ENCODE measurements around the gene LRFN5. TPM values are rescaled to one million over a fixed set of nuclear protein-coding genes. Genes with fewer than 3 reads are reported as not detected.

The LRFN5 gene
- total RNA-seq, 5 donors from 2014 or later (not counting 1 experiment from before 2014, with no cell fraction given): not detected

DNA sequence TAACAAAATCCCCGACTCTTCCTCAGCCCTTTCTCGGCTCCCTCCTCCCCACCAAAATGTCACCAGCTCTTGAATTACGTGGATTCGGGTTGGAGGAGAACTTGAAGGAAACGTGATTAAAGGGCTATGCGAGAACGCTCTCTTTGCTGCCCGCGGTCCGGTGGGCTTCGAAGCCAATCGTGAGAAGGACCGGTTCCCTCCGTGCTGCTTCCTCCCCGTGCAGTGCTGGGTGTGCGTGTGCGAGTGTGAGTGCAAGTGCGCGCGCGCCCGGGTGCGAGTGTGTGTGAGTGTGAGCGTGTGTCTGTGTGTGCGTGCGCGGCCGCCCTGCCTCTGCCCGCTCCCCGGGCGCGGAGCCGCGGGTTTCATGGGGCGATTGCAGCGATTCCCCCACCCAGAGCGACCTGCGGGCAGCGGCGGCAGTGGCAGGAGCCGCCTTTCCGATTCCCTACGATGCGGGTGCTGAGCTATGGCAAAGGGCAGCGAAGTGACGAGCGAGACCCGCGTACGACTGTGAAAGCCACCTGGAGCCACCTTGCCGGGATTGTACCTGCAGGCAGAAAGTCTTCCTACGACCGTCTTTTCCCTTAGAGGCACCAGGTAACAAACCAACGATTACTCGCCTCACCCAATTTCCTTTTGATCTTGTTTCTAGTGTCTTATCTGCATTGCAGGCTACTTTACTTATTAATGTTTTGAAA lies 1.4 kb downstream of the LRFN5 start:
- H3K36me3 Mint-ChIP-seq: no peaks in the 10 kb centered on the region
- Histone ChIP-seq H3K36me3 (ENCODE audit: control insufficient read depth in 2 of 2, extremely low read depth in 1 of 2, insufficient read depth in 1 of 2, low read length in 1 of 2) (no peaks in the 10 kb centered on the region), H3K4me1 (ENCODE audit: control insufficient read depth in 1 of 2, extremely low read depth in 1 of 2, insufficient read depth in 2 of 2, low read length in 2 of 2) (peaks cover 0 to 21% of the 10 kb centered on the region in 2 experiments), H3K27me3 (replicated peaks in 1 of 2; ENCODE audit: control insufficient read depth in 2 of 2, extremely low read depth in 1 of 2, insufficient read depth in 2 of 2, low read length in 1 of 2) (peaks cover 22 to 45% of the 10 kb centered on the region in 2 experiments), H3K4me3 (ENCODE audit: control insufficient read depth in 1 of 2, extremely low read depth in 1 of 2, low read length in 1 of 2) (no peak overlapping the region), H3K27ac (ENCODE audit: low read length) (no peak overlapping the region), H3K9me3 (no peaks in the 10 kb centered on the region)
- ChIA-PET CTCF (no interaction called here), POLR2A (no interaction called here)
- H3K27me3 Mint-ChIP-seq: peaks cover 72 to 73% of the 10 kb centered on the region in 2 donors
- H3K9me3 Mint-ChIP-seq: peaks cover 0 to 3% (median 0%) of the 10 kb centered on the region in 3 donors
- peak overlapping the region; percentile 61 to 70 (median 67) for H3K4me3 Mint-ChIP-seq
- WGBS (ENCODE audit: insufficient coverage): 4% methylated on average over 40 of the region's 55 CpGs
- DNase-seq (no peak), ATAC-seq (replicated peaks in 1 of 4) (no peak)
- peaks cover 14 to 54% (median 42%) of the 10 kb centered on the region in 3 donors for H3K4me1 Mint-ChIP-seq
- H3K27ac Mint-ChIP-seq: no peak overlapping the region

DNA sequence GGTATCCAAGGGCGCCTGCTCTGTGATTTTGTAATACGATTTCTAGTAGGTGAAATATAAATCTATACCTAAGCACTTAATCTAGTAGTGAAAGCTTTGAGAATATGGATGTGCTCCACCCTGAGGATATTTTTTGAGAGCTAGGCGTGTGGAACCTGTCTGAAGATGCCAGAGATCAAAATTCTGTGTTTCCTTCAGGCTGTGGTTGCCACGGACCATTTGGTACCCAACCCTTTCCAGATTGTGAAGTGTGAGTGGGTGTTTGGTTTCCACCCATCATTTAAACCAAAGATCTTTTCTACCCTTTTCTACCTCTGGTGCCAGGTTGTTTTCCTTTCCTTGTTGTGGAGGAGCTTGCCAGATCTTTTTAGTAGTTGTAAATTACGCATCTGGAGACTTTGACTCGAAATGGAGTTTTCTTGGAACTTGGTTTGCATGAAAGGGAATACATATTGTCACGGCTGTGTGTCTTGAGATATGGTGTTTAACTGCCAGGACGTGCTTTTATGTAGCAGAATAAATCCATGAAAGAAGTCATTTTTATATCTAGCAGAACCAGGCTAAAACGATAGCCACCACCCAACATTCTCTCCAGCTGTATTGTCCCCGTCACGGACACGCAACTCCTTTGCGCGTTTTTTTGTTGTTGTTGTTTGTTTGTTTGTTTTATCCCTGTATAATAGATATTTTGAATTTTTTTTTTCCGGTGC lies 2.2 kb downstream of the LRFN5 start:
- Mint-ChIP-seq H3K36me3 (no peaks in the 10 kb centered on the region), H3K4me1 (peaks cover 14 to 54% (median 42%) of the 10 kb centered on the region in 3 donors), H3K9me3 (peaks cover 0 to 3% (median 0%) of the 10 kb centered on the region in 3 donors), H3K27ac (peak overlapping the region in 1 of 2 donors; percentile 27), H3K27me3 (peaks cover 71 to 72% of the 10 kb centered on the region in 2 donors), H3K4me3 (peak overlapping the region; percentile 45 to 70 (median 45))
- WGBS (ENCODE audit: insufficient coverage): no CpG with 5 or more reads among the region's 15 CpGs
- DNase-seq (no peak), ATAC-seq (replicated peaks in 1 of 4) (no peak)
- Histone ChIP-seq H3K27me3 (replicated peaks in 1 of 2; ENCODE audit: control insufficient read depth in 2 of 2, extremely low read depth in 1 of 2, insufficient read depth in 2 of 2, low read length in 1 of 2) (peaks cover 22 to 45% of the 10 kb centered on the region in 2 experiments), H3K9me3 (no peaks in the 10 kb centered on the region), H3K27ac (ENCODE audit: low read length) (no peak overlapping the region), H3K36me3 (ENCODE audit: control insufficient read depth in 2 of 2, extremely low read depth in 1 of 2, insufficient read depth in 1 of 2, low read length in 1 of 2) (no peaks in the 10 kb centered on the region), H3K4me1 (ENCODE audit: control insufficient read depth in 1 of 2, extremely low read depth in 1 of 2, insufficient read depth in 2 of 2, low read length in 2 of 2) (peaks cover 0 to 21% of the 10 kb centered on the region in 2 experiments), H3K4me3 (ENCODE audit: control insufficient read depth in 1 of 2, extremely low read depth in 1 of 2, low read length in 1 of 2) (no peak overlapping the region)
- ChIA-PET CTCF (interaction anchor here in 1 of 2 donors (0.5 to 0.6 kb wide), 2 partner anchors 14 to 355 kb away, joined by 3 to 4 read pairs; no protein-coding TSS in a partner anchor), POLR2A (no interaction called here)

DNA sequence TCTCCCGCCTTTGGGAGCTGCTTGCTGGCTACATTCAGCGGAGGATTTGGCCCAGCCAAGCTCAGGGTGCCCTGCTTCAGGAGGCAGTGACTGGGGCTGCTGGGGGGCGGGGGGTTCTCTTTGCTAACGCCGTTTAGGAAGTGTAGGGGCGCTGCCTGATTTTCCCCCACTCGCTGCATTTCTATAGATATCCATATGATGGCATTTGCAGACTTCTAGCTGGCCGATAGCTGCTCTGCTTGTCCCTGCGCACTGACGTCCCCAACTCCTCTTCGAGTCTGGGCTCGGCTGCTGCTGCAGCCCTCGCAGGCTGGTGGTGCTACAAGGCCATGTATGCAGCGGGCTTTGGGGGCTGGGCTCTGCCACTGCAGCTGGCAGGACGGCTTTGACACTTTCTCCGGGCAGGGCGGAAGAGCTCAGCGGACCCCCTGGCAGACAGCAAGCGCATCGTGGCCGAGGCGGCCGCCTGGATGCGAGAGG lies 3.1 kb downstream of the LRFN5 start:
- Mint-ChIP-seq H3K4me1 (peaks cover 14 to 47% (median 37%) of the 10 kb centered on the region in 3 donors), H3K36me3 (no peaks in the 10 kb centered on the region), H3K9me3 (peaks cover 0 to 3% (median 0%) of the 10 kb centered on the region in 3 donors), H3K27me3 (peaks cover 64% of the 10 kb centered on the region in 2 donors), H3K27ac (no peak overlapping the region), H3K4me3 (no peak overlapping the region)
- DNase-seq: peak in 1 of 35 experiments; percentile 1
- Histone ChIP-seq H3K36me3 (ENCODE audit: control insufficient read depth in 2 of 2, extremely low read depth in 1 of 2, insufficient read depth in 1 of 2, low read length in 1 of 2) (no peaks in the 10 kb centered on the region), H3K9me3 (no peaks in the 10 kb centered on the region), H3K27me3 (replicated peaks in 1 of 2; ENCODE audit: control insufficient read depth in 2 of 2, extremely low read depth in 1 of 2, insufficient read depth in 2 of 2, low read length in 1 of 2) (peaks cover 18 to 43% of the 10 kb centered on the region in 2 experiments), H3K4me1 (ENCODE audit: control insufficient read depth in 1 of 2, extremely low read depth in 1 of 2, insufficient read depth in 2 of 2, low read length in 2 of 2) (peaks cover 0 to 21% of the 10 kb centered on the region in 2 experiments), H3K4me3 (ENCODE audit: control insufficient read depth in 1 of 2, extremely low read depth in 1 of 2, low read length in 1 of 2) (no peak overlapping the region), H3K27ac (ENCODE audit: low read length) (no peak overlapping the region)
- no peak for ATAC-seq (replicated peaks in 1 of 4)
- 6% methylated on average over 16 of the region's 24 CpGs for WGBS (ENCODE audit: insufficient coverage)
- CTCF ChIA-PET: interaction anchor here in 1 of 2 donors (0.6 kb wide), 1 partner anchor 356 kb away, joined by 4 read pairs; no protein-coding TSS in a partner anchor
- POLR2A ChIA-PET: no interaction called here

DNA sequence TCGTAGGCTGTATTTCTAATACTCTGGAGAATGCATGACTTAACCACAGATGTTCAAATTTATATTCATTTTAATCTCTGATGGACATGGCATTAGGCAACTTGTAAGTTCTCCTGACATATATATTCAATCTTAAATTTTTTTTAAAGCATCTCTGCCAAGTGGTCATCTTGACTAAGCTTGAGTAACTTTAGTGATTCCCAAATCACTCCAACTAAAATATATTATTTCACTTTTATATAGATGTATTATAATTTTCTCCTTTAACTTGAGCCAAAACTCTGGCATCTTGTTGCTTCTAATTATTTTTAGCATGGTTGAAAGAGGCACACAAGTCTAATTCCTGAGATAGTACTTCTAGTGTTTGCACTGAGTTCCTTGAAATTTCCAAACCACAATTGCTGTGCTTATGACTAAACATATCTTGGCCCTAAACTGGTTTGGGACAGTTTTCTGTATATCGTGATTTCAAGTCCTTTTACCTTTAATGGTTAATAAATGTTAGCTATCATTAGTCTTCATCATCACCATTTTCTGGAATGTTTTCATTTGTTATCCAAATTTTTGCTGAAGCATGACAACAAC lies 8.4 kb downstream of the LRFN5 start:
- ATAC-seq (replicated peaks in 1 of 4): no peak
- Histone ChIP-seq H3K9me3 (no peaks in the 10 kb centered on the region), H3K4me1 (ENCODE audit: control insufficient read depth in 1 of 2, extremely low read depth in 1 of 2, insufficient read depth in 2 of 2, low read length in 2 of 2) (no peaks in the 10 kb centered on the region), H3K27me3 (replicated peaks in 1 of 2; ENCODE audit: control insufficient read depth in 2 of 2, extremely low read depth in 1 of 2, insufficient read depth in 2 of 2, low read length in 1 of 2) (peaks cover under 1 to 4% of the 10 kb centered on the region in 2 experiments), H3K4me3 (ENCODE audit: control insufficient read depth in 1 of 2, extremely low read depth in 1 of 2, low read length in 1 of 2) (no peak overlapping the region), H3K36me3 (ENCODE audit: control insufficient read depth in 2 of 2, extremely low read depth in 1 of 2, insufficient read depth in 1 of 2, low read length in 1 of 2) (no peaks in the 10 kb centered on the region), H3K27ac (ENCODE audit: low read length) (no peak overlapping the region)
- POLR2A ChIA-PET: no interaction called here
- CTCF ChIA-PET: no interaction called here
- no CpG with 5 or more reads among the region's 2 CpGs for WGBS (ENCODE audit: insufficient coverage)
- Mint-ChIP-seq H3K4me3 (no peak overlapping the region), H3K4me1 (peaks cover 0 to 3% (median 0%) of the 10 kb centered on the region in 3 donors), H3K9me3 (peaks cover 0 to 3% (median 0%) of the 10 kb centered on the region in 3 donors), H3K36me3 (no peaks in the 10 kb centered on the region), H3K27me3 (peaks cover 15 to 20% of the 10 kb centered on the region in 2 donors), H3K27ac (no peak overlapping the region)
- no peak for DNase-seq

DNA sequence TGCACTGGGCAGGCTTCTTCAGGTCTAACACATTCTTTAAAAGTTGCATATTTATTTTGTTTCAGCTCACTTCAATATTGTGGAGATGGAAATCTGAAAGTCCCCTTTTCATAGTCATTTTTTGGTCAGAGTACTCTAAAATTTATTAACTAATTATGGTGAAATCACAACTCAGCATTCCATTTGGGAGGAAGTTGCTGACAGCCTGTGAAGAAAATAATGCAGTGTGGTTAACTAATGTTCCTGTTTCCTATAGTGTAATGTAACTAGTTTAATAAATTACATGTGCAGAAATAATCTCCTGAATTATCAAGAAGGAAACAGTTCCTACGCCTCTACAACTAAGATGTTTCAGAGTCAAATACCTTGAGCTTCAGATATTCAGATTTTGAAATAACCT lies 17.1 kb downstream of the LRFN5 start:
- no peaks in the 10 kb centered on the region for H3K9me3 Mint-ChIP-seq
- no peak for ATAC-seq (replicated peaks in 1 of 4)
- no peak overlapping the region for H3K4me3 Mint-ChIP-seq
- H3K36me3 Mint-ChIP-seq: no peaks in the 10 kb centered on the region
- H3K4me1 Mint-ChIP-seq: no peaks in the 10 kb centered on the region
- Histone ChIP-seq H3K4me3 (ENCODE audit: control insufficient read depth in 1 of 2, extremely low read depth in 1 of 2, low read length in 1 of 2) (no peak overlapping the region), H3K36me3 (ENCODE audit: control insufficient read depth in 2 of 2, extremely low read depth in 1 of 2, insufficient read depth in 1 of 2, low read length in 1 of 2) (no peaks in the 10 kb centered on the region), H3K27me3 (replicated peaks in 1 of 2; ENCODE audit: control insufficient read depth in 2 of 2, extremely low read depth in 1 of 2, insufficient read depth in 2 of 2, low read length in 1 of 2) (no peaks in the 10 kb centered on the region), H3K4me1 (ENCODE audit: control insufficient read depth in 1 of 2, extremely low read depth in 1 of 2, insufficient read depth in 2 of 2, low read length in 2 of 2) (no peaks in the 10 kb centered on the region), H3K27ac (ENCODE audit: low read length) (no peak overlapping the region), H3K9me3 (no peaks in the 10 kb centered on the region)
- H3K27ac Mint-ChIP-seq: no peak overlapping the region
- POLR2A ChIA-PET: no interaction called here
- WGBS (ENCODE audit: insufficient coverage): no CpG with 5 or more reads among the region's 1 CpG
- no peaks in the 10 kb centered on the region for H3K27me3 Mint-ChIP-seq
- DNase-seq: no peak
- CTCF ChIA-PET: no interaction called here

DNA sequence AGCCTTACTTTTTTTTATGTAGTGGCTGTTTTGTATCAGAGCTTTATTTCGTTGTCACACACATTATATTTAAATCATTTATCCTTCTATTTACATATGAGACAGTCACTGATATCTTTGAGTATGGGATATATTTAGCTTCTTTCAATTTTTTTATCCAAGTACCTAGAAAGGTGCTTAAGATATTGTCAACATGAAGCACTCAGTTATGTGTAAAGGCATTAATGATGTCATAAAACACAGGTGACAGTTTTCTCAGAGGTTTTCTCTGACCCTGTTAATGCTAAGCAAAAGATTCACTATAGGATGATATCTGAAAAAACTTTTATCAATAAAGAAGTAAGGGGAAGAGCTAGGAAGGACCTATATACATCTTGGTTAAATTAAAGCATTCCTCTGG lies 23.2 kb downstream of the LRFN5 start:
- Mint-ChIP-seq H3K4me3 (no peak overlapping the region), H3K4me1 (no peaks in the 10 kb centered on the region), H3K36me3 (no peaks in the 10 kb centered on the region), H3K27me3 (no peaks in the 10 kb centered on the region), H3K9me3 (no peaks in the 10 kb centered on the region), H3K27ac (no peak overlapping the region)
- H3K4me1 ChIP-seq (ENCODE audit: control insufficient read depth in 1 of 2, extremely low read depth in 1 of 2, insufficient read depth in 2 of 2, low read length in 2 of 2): no peaks in the 10 kb centered on the region
- H3K4me3 ChIP-seq (ENCODE audit: control insufficient read depth in 1 of 2, extremely low read depth in 1 of 2, low read length in 1 of 2): no peak overlapping the region
- no peak overlapping the region for H3K27ac ChIP-seq (ENCODE audit: low read length)
- H3K27me3 ChIP-seq (replicated peaks in 1 of 2; ENCODE audit: control insufficient read depth in 2 of 2, extremely low read depth in 1 of 2, insufficient read depth in 2 of 2, low read length in 1 of 2): no peaks in the 10 kb centered on the region
- DNase-seq: no peak
- ChIA-PET CTCF (no interaction called here), POLR2A (no interaction called here)
- no CpG with 5 or more reads among the region's 1 CpG for WGBS (ENCODE audit: insufficient coverage)
- no peaks in the 10 kb centered on the region for H3K36me3 ChIP-seq (ENCODE audit: control insufficient read depth in 2 of 2, extremely low read depth in 1 of 2, insufficient read depth in 1 of 2, low read length in 1 of 2)
- ATAC-seq (replicated peaks in 1 of 4): no peak
- no peaks in the 10 kb centered on the region for H3K9me3 ChIP-seq

Measured in T-cell (primary cell).